Activated T-helper 17 cell treated with anti-CD3 and anti-CD28 coated beads, Interleukin-2, amount 50 U/mL, for 72 hours (primary cell): ENCODE results near the gene WDR18. TPM values are rescaled to one million over a fixed set of nuclear protein-coding genes. Genes with fewer than 3 reads are reported as not detected.
"Not testable (repeated sequence)": the region's sequence is repeated elsewhere in the genome, so short reads cannot be mapped to it uniquely, and the experiment has no call there.

ENCODE experiments used
- ATAC-seq: fragments of 150-1000 bp; cut with Tn5 transposase; replicated peaks from 2 replicates; pipeline ENCODE4 v1.10.0; 2021; ENCODE audit warnings: mild to moderate bottlenecking, moderate library complexity
- H3K27ac Mint-ChIP-seq: one replicate; pipeline ENCODE4 v1.8.0; 2022; ENCODE audit warnings: mixed read lengths
- H3K27me3 Mint-ChIP-seq: one replicate; pipeline ENCODE4 v1.8.0; 2022; ENCODE audit warnings: mixed read lengths
- H3K36me3 Mint-ChIP-seq: one replicate; pipeline ENCODE4 v1.8.0; 2022; ENCODE audit warnings: low read depth, mild to moderate bottlenecking, mixed read lengths
- H3K4me1 Mint-ChIP-seq: one replicate; pipeline ENCODE4 v1.8.0; 2022; ENCODE audit warnings: mixed read lengths
- H3K4me3 Mint-ChIP-seq: one replicate; pipeline ENCODE4 v1.8.0; 2022; ENCODE audit warnings: mild to moderate bottlenecking, mixed read lengths
- H3K9me3 Mint-ChIP-seq: one replicate; pipeline ENCODE4 v1.8.0; 2022; ENCODE audit warnings: mixed read lengths
- total RNA-seq, 2 donors: library from RNA; stranded (reverse); gene quantifications; one replicate each; pipeline ENCODE4 v1.2.3, GENCODE V29; 2022

Gene WDR18
- total RNA-seq, 2 donors from 2014 or later: 43.2 to 94.2 TPM

DNA sequence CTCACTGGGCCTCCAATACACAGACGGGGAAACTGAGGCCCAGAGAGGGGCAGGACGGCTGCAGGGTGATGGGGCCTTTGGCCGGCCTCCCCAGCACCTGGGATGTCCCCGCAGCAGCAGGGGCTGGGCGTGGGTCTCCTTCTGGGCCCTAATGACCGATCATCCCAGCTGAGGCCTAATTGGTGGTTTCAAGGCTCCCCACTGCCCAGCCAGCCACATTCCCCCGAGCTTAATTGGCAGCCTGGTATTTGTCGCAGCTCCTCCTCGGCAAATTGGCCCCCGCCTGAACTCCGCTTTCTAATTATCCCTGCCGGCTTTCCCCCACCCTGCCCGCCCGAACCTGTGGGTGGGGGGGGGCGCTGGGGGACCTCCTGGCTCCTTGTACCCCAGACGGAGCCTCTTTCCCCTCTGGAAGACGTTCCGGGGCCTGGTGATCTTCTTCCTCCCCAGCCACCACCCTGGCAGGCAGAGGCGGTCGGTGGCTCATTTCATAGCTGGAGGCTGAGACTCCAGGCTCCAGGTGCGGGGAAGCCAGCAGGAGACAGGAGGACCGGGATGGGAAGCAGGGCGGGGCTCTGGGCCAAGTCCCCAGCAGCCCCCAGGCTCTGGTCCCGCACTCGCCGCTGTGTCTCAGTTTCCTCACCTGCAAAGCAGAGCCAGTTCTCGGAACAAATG, 27.2 kb upstream of the WDR18 start:
- H3K4me3 Mint-ChIP-seq: no peak overlapping the region
- H3K9me3 Mint-ChIP-seq: no peaks in the 10 kb centered on the region
- H3K4me1 Mint-ChIP-seq: peaks cover 5% of the 10 kb centered on the region
- no peaks in the 10 kb centered on the region for H3K27me3 Mint-ChIP-seq
- ATAC-seq: no peak
- peaks cover 10% of the 10 kb centered on the region for H3K36me3 Mint-ChIP-seq
- H3K27ac Mint-ChIP-seq: no peak overlapping the region

DNA sequence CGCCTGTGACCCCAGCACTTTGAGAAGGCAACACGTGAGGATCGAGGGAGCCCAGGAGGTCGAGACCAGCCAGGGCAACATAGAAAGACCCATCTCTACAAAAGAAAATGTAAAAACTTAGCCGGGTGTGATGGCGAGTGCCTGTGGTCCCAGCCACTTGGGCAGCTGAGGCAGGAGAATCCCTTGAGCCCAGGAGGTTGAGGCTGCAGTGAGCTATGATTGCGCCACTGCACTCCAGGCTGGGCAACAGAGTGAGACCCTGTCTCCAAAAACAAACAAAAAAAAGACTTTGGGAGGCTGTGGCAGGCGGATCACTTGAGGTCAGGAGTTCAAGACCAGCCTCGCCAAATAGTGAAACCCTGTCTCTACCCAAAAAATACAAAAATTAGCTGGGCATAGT, 26.6 kb upstream of the WDR18 start:
- not testable (repeated sequence) for H3K4me3 Mint-ChIP-seq, H3K27ac Mint-ChIP-seq, ATAC-seq, H3K4me1 Mint-ChIP-seq, H3K9me3 Mint-ChIP-seq, H3K27me3 Mint-ChIP-seq
- H3K36me3 Mint-ChIP-seq: peaks cover 10% of the 10 kb centered on the region

DNA sequence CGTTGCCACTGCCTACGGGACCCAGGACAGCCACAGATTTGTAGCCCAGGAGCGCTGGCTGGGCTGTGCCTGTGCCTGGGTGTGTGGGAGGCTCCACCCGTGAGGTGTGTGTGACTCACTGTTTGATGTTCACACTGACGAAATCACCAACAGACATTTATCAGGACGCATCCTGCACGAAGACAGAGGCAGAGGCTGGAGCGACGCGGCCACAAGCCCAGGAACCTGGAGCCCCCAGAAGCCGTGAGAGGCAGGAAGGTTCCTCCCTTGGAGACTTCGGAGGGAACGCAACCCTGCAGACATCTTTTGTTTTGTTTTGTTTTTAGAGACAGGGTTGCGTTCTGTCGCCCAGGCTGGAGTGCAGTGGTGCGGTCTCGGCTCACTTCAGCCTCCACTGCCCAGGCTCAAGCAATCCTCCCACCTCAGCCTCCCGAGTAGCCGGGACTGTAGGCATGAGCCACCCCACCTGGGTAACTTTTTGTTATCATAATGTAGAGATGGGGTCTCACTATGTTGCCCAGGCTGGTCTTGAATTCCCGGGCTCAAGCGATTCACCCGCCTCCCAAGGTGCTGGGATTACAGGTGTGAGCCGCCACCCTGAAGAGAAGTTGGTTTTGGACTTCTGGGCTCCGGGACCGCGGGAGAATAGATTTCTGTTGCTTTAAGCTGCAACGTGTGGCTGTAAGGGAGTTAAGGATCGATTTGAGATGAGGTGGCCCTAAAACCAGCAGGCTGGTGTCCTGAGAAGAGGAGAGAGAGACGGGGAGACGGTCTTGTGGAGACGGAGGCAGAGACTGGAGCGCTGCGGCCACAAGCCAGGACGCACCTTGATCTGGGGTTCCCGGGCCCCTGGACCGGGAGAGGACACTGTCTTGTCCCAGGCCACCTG, 24.9 kb upstream of the WDR18 start:
- H3K27me3 Mint-ChIP-seq: no peaks in the 10 kb centered on the region
- H3K9me3 Mint-ChIP-seq: no peaks in the 10 kb centered on the region
- peak overlapping the region; percentile 78 for H3K27ac Mint-ChIP-seq
- H3K4me3 Mint-ChIP-seq: peak overlapping the region; percentile 60
- peaks cover 10% of the 10 kb centered on the region for H3K36me3 Mint-ChIP-seq
- peak; percentile 98 for ATAC-seq
- peaks cover 5% of the 10 kb centered on the region for H3K4me1 Mint-ChIP-seq

DNA sequence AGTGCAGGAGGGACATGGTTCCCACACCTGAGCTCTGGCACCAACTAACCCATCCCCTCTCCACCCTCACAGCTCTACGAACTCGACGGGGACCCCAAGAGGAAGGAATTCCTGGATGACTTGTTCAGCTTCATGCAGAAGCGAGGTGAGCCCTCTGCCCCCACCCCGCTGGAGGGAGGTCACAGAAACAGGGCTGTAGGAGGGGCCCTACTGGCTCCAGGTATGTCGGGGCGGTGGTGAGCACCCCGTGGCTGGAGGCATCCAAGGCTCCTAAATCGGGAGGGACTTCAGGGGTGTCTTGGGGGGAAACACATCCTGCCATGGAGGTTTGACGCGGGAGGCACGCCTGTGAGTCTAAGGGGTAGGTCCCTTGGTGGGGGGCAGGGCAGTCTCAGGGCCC, 24.1 kb upstream of the WDR18 start:
- Mint-ChIP-seq H3K4me1 (peaks cover 6% of the 10 kb centered on the region), H3K27me3 (no peaks in the 10 kb centered on the region), H3K4me3 (no peak overlapping the region), H3K9me3 (no peaks in the 10 kb centered on the region), H3K36me3 (peaks cover 15% of the 10 kb centered on the region), H3K27ac (no peak overlapping the region)
- no peak for ATAC-seq

DNA sequence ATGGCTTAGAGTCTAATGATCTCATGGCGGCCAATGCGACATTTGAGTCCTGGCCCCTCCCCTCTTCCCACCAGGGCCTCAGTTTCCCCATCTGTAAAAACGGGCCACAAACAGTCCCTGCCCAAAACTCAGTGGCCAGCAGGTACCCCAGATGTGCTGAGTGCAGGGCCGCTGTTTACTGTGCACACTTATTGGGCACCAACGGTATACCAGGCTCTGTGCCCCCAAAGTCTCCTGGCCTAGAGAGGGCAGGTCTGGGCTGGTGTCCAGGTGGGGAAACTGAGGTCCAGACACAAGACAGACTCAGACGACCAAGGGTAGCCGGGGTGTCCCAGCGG, 23.6 kb upstream of the WDR18 start:
- H3K27me3 Mint-ChIP-seq: no peaks in the 10 kb centered on the region

DNA sequence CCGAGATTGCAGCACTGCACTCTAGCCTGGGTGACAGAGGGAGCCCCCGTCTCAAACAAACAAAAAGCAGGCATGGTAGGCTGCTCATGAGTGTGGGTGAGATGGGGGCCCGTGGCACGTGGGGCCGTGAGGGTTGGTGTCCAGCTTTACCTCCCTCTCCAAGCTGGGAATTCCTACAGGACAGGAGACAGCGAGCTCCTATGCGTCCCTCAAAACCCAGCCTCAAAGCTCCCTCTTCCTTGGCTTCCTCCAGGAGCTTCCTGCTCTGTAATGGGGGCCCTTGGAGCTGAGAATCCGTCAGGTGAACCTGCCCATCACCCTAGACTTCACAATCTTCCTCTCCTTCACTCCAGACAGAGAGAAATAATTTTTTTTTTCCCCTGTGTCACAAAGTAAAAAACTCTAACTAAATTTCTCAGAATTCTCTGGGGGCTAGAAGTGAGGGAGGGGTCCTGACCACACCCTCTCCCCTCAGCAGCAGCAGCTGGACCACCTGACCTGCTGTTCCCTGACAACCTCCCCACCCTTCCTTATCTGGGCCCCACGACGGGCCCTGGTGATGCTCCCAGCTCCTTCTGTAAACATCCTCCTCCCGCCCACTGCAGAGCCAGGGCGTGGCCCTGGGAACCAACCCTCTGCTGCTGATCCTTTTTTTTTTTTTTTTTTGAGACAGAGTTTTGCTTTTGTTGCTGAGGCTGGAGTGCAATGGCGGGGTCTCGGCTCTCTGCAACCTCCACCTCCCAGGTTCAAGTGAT, 22.1 kb upstream of the WDR18 start:
- no peak for ATAC-seq
- Mint-ChIP-seq H3K27ac (peak overlapping the region; percentile 46), H3K4me1 (peaks cover 9% of the 10 kb centered on the region), H3K27me3 (no peaks in the 10 kb centered on the region), H3K4me3 (no peak overlapping the region), H3K36me3 (peaks cover 35% of the 10 kb centered on the region), H3K9me3 (no peaks in the 10 kb centered on the region)

More for the DNA sequence above, 23.6 kb upstream of the WDR18 start:
- no peak for ATAC-seq
- Mint-ChIP-seq H3K4me3 (no peak overlapping the region), H3K9me3 (no peaks in the 10 kb centered on the region), H3K27ac (no peak overlapping the region), H3K36me3 (peaks cover 20% of the 10 kb centered on the region), H3K4me1 (peaks cover 9% of the 10 kb centered on the region)

DNA sequence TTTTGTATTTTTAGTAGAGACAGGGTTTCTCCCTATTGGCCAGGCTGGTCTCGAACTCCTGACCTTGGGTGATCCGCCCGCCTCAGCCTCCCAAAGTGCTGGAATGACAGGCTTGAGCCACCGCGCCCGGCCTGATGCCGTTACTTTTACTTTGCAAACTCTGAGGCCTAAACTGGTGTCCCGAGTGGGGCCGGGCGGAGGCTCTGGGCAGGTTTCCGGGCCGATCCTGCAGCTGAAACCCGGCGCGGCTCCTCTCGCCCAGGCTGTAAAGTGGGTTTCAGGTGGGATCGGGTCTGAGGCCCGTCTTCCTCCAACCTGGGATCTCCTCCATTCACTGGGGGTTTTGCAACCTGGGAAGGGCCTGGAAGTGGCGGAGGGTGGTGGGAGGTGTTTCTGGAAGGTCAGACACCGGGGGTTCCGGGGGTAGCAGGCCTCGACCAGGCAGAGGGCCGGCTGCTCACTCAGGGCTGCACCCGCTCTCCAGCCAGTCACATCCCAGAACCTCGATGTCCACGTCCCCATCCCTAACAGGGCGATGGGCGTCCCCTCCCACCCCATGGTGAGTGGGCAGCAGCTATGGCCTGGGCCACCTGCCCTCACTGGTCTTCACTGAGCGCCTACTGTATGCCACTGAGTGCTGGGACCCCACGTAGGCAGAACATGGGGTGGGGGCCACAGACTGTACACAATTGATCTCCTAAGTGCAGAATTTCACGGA, 21.3 kb upstream of the WDR18 start:
- Mint-ChIP-seq H3K9me3 (no peaks in the 10 kb centered on the region), H3K27ac (no peak overlapping the region), H3K27me3 (no peaks in the 10 kb centered on the region), H3K36me3 (peaks cover 42% of the 10 kb centered on the region), H3K4me1 (peaks cover 9% of the 10 kb centered on the region), H3K4me3 (no peak overlapping the region)
- ATAC-seq: no peak

DNA sequence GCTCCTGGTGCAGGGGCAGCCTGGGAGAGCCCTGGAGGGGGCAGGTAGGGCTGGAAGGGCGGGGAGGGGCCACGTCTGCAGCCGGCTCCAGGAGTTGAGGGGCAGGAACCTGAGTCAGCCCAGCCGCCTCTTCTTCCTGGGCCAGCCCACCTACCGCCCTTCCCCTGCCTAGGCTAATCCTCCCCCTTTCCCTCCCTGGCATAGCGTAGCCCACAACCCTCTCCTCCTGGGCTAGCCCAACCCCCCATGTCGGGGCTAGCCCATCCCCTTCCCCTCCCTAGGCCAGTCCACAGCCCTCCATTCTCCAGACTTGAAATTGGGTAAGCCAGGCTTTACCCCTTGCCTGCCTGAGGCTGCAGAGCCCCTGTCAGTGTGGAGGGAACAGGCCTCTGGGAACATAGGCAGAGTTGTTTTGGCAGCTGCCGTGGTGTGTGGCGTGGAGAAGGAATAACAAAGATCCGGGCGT, 20.6 kb upstream of the WDR18 start:
- H3K4me3 Mint-ChIP-seq: no peak overlapping the region
- ATAC-seq: no peak
- H3K36me3 Mint-ChIP-seq: peaks cover 49% of the 10 kb centered on the region
- H3K27me3 Mint-ChIP-seq: no peaks in the 10 kb centered on the region
- H3K4me1 Mint-ChIP-seq: peaks cover 9% of the 10 kb centered on the region
- H3K27ac Mint-ChIP-seq: no peak overlapping the region
- H3K9me3 Mint-ChIP-seq: no peaks in the 10 kb centered on the region

DNA sequence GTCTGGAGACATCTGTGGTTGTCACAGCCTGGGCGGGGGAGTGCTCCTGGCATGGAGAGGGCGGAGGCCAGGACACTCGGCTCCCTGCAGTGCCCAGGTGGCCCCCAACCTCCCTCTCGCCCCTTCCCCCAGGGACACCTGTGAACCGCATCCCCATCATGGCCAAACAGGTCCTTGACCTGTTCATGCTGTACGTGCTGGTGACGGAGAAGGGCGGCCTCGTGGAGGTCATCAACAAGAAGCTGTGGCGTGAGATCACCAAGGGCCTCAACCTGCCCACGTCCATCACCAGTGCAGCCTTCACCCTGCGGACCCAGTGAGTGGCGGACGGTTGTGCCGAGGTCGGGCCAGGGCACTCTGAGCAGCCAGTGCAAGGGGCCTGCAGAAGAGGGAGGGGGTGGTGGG, 20.0 kb upstream of the WDR18 start:
- Mint-ChIP-seq H3K4me1 (peaks cover 5% of the 10 kb centered on the region), H3K27me3 (no peaks in the 10 kb centered on the region), H3K9me3 (no peaks in the 10 kb centered on the region), H3K27ac (no peak overlapping the region), H3K4me3 (no peak overlapping the region), H3K36me3 (peaks cover 50% of the 10 kb centered on the region)
- no peak for ATAC-seq

DNA sequence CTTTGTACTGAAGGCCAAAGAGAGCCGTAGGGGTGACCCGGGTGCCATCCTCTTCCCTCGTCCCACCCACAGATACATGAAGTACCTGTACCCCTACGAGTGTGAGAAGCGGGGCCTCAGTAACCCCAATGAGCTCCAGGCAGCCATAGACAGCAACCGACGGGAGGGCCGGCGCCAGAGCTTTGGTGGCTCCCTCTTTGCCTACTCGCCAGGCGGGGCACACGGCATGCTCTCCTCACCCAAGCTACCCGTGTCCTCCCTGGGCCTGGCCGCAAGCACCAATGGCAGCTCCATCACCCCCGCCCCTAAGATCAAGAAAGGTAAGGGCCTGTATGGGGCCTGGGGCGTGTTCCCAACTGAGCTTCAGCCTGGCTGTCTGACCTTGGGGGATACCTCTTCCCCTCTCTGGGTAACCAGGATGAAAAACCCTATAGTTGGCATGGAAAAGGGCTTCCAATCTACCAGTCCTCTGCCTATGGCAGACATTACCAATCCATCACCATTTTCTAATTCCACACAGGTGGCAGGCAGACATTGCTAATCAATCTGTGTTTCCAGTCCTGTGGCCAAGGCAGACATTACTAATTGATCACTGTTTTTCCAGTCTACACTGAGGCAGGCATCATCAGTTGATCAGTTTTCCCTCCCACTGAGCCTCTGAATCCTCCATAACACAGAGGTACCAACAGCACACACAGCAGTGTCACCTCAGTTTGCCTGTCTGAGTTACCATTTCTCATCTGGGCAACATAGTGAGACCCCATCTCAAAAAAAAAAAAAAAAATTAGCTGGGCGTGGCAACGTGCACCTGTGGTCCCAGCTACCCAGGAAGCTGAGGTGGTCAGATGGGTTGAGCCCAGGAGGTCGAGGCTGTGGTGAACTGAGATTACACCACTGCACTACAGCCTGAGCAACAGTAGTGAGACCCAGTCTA, 19.1 kb upstream of the WDR18 start:
- Mint-ChIP-seq H3K36me3 (peaks cover 54% of the 10 kb centered on the region), H3K4me1 (peaks cover 5% of the 10 kb centered on the region), H3K27me3 (no peaks in the 10 kb centered on the region), H3K27ac (no peak overlapping the region), H3K4me3 (no peak overlapping the region), H3K9me3 (no peaks in the 10 kb centered on the region)
- ATAC-seq: no peak

DNA sequence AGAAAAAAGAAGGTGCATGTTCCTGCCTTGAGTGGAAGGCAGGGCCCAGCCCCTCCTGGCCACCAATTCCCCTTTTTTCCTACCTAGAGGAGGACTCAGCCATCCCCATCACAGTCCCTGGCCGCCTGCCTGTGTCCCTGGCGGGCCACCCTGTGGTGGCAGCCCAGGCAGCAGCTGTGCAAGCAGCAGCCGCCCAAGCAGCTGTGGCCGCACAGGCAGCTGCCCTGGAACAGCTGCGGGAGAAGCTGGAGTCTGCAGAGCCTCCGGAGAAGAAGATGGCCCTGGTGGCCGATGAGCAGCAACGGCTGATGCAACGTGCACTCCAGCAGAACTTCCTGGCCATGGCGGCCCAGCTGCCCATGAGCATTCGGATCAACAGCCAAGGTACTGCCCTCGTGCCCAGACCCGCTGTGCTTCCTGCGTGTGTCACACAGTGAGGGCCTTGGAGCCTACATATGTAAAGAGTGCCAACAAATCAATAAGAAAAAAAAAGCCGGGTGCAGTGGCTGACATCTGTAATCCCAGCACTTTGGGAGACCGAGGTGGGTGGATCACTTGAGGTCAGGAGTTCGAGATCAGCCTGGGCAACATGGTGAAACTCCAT, 17.6 kb upstream of the WDR18 start:
- no peak overlapping the region for H3K4me3 Mint-ChIP-seq
- no peak overlapping the region for H3K27ac Mint-ChIP-seq
- H3K9me3 Mint-ChIP-seq: no peaks in the 10 kb centered on the region
- no peaks in the 10 kb centered on the region for H3K27me3 Mint-ChIP-seq
- peaks cover 70% of the 10 kb centered on the region for H3K36me3 Mint-ChIP-seq
- ATAC-seq: no peak
- peaks cover 5% of the 10 kb centered on the region for H3K4me1 Mint-ChIP-seq

DNA sequence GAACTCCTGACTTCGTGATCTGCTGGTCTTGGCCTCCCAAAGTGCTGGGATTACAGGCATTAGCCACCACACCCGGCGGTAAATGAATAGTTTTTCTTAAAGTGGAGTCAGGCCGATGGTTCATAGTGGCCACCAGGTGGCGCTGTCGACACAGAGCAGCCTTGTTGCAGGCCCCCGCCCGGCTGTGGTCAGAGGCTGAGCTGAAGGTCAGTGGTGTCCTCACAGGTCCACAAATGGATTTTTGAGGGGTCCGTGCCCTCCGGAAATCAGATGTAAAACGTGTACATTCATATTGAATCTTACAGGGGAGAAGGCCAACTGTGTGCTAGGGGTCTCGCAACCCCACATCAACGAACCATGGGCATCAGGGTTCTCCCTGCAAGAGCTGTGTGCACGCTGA, 13.4 kb upstream of the WDR18 start:
- no peaks in the 10 kb centered on the region for H3K4me1 Mint-ChIP-seq
- peaks cover 70% of the 10 kb centered on the region for H3K36me3 Mint-ChIP-seq
- no peak overlapping the region for H3K4me3 Mint-ChIP-seq
- H3K27me3 Mint-ChIP-seq: no peaks in the 10 kb centered on the region
- no peak for ATAC-seq
- no peak overlapping the region for H3K27ac Mint-ChIP-seq
- no peaks in the 10 kb centered on the region for H3K9me3 Mint-ChIP-seq

DNA sequence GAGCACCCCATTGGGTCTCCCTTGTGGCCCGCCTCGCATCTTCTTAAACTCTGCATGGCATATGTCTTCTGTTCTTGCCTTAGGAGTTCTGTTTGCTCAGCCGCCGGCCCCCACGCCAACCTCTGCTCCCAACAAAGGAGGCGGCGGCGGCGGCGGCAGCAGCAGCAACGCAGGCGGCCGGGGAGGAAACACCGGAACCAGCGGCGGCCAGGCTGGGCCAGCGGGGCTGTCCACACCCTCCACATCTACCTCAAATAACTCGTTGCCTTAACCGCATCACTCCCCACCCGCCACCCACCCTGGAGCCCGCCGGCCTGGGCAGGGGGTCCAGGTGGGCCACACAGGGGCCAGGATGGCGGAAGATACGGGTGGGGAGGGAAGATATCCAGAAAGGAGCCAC, 12.3 kb upstream of the WDR18 start:
- H3K4me3 Mint-ChIP-seq: no peak overlapping the region
- H3K9me3 Mint-ChIP-seq: no peaks in the 10 kb centered on the region
- H3K27ac Mint-ChIP-seq: no peak overlapping the region
- no peak for ATAC-seq
- no peaks in the 10 kb centered on the region for H3K4me1 Mint-ChIP-seq
- H3K36me3 Mint-ChIP-seq: peaks cover 59% of the 10 kb centered on the region
- H3K27me3 Mint-ChIP-seq: no peaks in the 10 kb centered on the region
